CD14-positive monocyte (primary cell): ENCODE results near the gene ACBD3. TPM values are rescaled to one million over a fixed set of nuclear protein-coding genes. Genes with fewer than 3 reads are reported as not detected.

ENCODE experiments used
- DNase-seq, 3 donors: peaks; one replicate each; pipeline ENCODE4 v3.0.0-alpha.2; 2011 to 2022
- H2AFZ ChIP-seq: 2 replicates; pipeline ENCODE4 v1.6.0; 2012; ENCODE audit warnings: mild to moderate bottlenecking, low read depth, low read length, inconsistent platforms; ENCODE audit not compliant: insufficient read depth, poor library complexity, severe bottlenecking
- H3K27ac ChIP-seq, 2 donors: 1 replicate in 1 of 2; 2 replicates in 1 of 2; pipeline ENCODE4 v1.5.1; 2012 to 2013; ENCODE audit warnings: low read length in 2 of 2, control low read depth in 1 of 2, inconsistent platforms in 1 of 2, low read depth in 1 of 2, mild to moderate bottlenecking in 1 of 2
- H3K27me3 ChIP-seq, 2 donors: one replicate each; pipeline versions ENCODE4 v1.6.0 to v1.6.1; 2011 to 2013; ENCODE audit warnings: low read length in 2 of 2; ENCODE audit not compliant: control insufficient read depth in 2 of 2, insufficient read depth in 2 of 2
- H3K36me3 ChIP-seq, 2 donors: replicated peaks in 1 of 2; 1 replicate in 1 of 2; 2 replicates in 1 of 2; pipeline versions ENCODE4 v1.5.1 to v1.6.1; 2012 to 2013; ENCODE audit warnings: low read length in 2 of 2, control low read depth in 1 of 2, inconsistent platforms in 1 of 2, mild to moderate bottlenecking in 1 of 2; ENCODE audit not compliant: insufficient read depth in 2 of 2, control insufficient read depth in 1 of 2
- H3K4me1 ChIP-seq, 2 donors: 1 replicate in 1 of 2; 2 replicates in 1 of 2; pipeline versions ENCODE4 v1.5.1 to v1.6.1; 2012 to 2013; ENCODE audit warnings: low read length in 2 of 2, control low read depth in 1 of 2, inconsistent platforms in 1 of 2, mild to moderate bottlenecking in 1 of 2, moderate library complexity in 1 of 2; ENCODE audit not compliant: insufficient read depth in 2 of 2, control insufficient read depth in 1 of 2
- H3K4me2 ChIP-seq: replicated peaks from 2 replicates; pipeline ENCODE3; 2012; ENCODE audit warnings: low read length, moderate library complexity, mild to moderate bottlenecking; ENCODE audit not compliant: poor library complexity, severe bottlenecking; ENCODE audit errors: extremely low read depth
- H3K4me3 ChIP-seq, 3 experiments: fragments of 200-600 bp in 1 of 3; sonication (generic) in 1 of 3; replicated peaks in 1 of 3; 1 replicate in 2 of 3; 2 replicates in 1 of 3; pipeline ENCODE4 v1.5.1; 2011 to 2013; ENCODE audit warnings: low read length in 3 of 3, mild to moderate bottlenecking in 3 of 3, control low read depth in 2 of 3, low read depth in 2 of 3, inconsistent platforms in 1 of 3, moderate library complexity in 1 of 3
- H3K79me2 ChIP-seq: 2 replicates; pipeline ENCODE4 v1.6.0; 2012; ENCODE audit warnings: mild to moderate bottlenecking, control low read depth, inconsistent platforms, low read length, moderate library complexity; ENCODE audit not compliant: insufficient read depth
- H3K9ac ChIP-seq: 2 replicates; pipeline ENCODE4 v1.6.0; 2017; ENCODE audit warnings: low read length, mild to moderate bottlenecking; ENCODE audit not compliant: insufficient read depth, poor library complexity, severe bottlenecking
- H3K9me3 ChIP-seq, 2 donors: replicated peaks in 1 of 2; 1 replicate in 1 of 2; 2 replicates in 1 of 2; pipeline versions ENCODE4 v1.5.1 to v1.6.1; 2012 to 2013; ENCODE audit warnings: low read length in 2 of 2, control low read depth in 1 of 2; ENCODE audit not compliant: control insufficient read depth in 1 of 2, insufficient read depth in 1 of 2
- H4K20me1 ChIP-seq: 2 replicates; pipeline ENCODE4 v1.6.0; 2012; ENCODE audit warnings: mild to moderate bottlenecking, low read length, control low read depth, moderate library complexity; ENCODE audit not compliant: insufficient read depth
- H3K27ac Mint-ChIP-seq, 7 donors: one replicate each; pipeline ENCODE4 v1.8.0; 2020; ENCODE audit warnings: mild to moderate bottlenecking in 7 of 7, mixed read lengths in 7 of 7, moderate library complexity in 6 of 7, inconsistent platforms in 2 of 7
- H3K27me3 Mint-ChIP-seq, 3 donors: one replicate each; pipeline ENCODE4 v1.8.0; 2021 to 2022; ENCODE audit warnings: low read depth in 3 of 3, mild to moderate bottlenecking in 3 of 3, mixed read lengths in 3 of 3, moderate library complexity in 3 of 3, inconsistent platforms in 1 of 3
- H3K36me3 Mint-ChIP-seq, 2 donors: one replicate each; pipeline ENCODE4 v1.8.0; 2020; ENCODE audit warnings: mixed read lengths in 2 of 2, inconsistent platforms in 1 of 2, mild to moderate bottlenecking in 1 of 2
- H3K4me1 Mint-ChIP-seq: one replicate; pipeline ENCODE4 v1.8.0; 2020; ENCODE audit warnings: mild to moderate bottlenecking, mixed read lengths
- H3K4me3 Mint-ChIP-seq, 2 donors: one replicate each; pipeline ENCODE4 v1.8.0; 2020; ENCODE audit warnings: mild to moderate bottlenecking in 2 of 2, mixed read lengths in 2 of 2, moderate library complexity in 1 of 2
- H3K9me3 Mint-ChIP-seq, 7 donors: one replicate each; pipeline ENCODE4 v1.8.0; 2020 to 2022; ENCODE audit warnings: mixed read lengths in 7 of 7, mild to moderate bottlenecking in 6 of 7, moderate library complexity in 6 of 7, inconsistent platforms in 2 of 7
- CTCF ChIP-seq: fragments of 200-600 bp; IDR thresholded peaks from one replicate; pipeline ENCODE4 v1.8.0; 2022; ENCODE audit warnings: antibody characterized with exemption, mild to moderate bottlenecking
- WGBS: methylation state at CpG from one replicate; pipeline ENCODE4 v1.1.5; 2013; ENCODE audit warnings: missing lambda C conversion rate; ENCODE audit not compliant: insufficient coverage; 5-methylcytosine and 5-hydroxymethylcytosine counted together
- intact Hi-C, 2 donors: fragments of 100-400 bp; cut with micrococcal nuclease; formaldehyde crosslinking; loops; one replicate each; pipeline versions ENCODE4 v1.15.0 to v1.15.1; 2023
- polyA plus RNA-seq, 3 donors: library from polyadenylated mRNA; depleted of rRNA in 1 of 3; unstranded in 2 of 3; stranded (reverse) in 1 of 3; fragments of 300-500 nt in 2 of 3; fragments of >200 nt in 1 of 3; fragmentation: Illumina TruSeq in 2 of 3; gene quantifications; 1 replicate in 2 of 3; 2 replicates in 1 of 3; pipeline ENCODE4 v1.2.3, GENCODE V29; 2012 to 2021

The ACBD3 gene
- polyA plus RNA-seq, 3 donors = 7.0 to 16.3 (median 11.4) TPM

GRCh38 chr1:226172589-226172988 is 14.0 kb downstream of the ACBD3 start:
- Histone ChIP-seq H3K4me1 (no peaks in the 10 kb centered on the region), H2AFZ (no peak overlapping the region), H3K27me3 (no peaks in the 10 kb centered on the region), H3K9ac (no peak overlapping the region), H3K36me3 (peaks cover 5 to 9% of the 10 kb centered on the region in 2 donors), H3K27ac (no peak overlapping the region), H3K4me3 (no peak overlapping the region), H3K79me2 (peaks cover 95% of the 10 kb centered on the region), H4K20me1 (peaks cover 88% of the 10 kb centered on the region), H3K9me3 (no peaks in the 10 kb centered on the region), H3K4me2 (no peak overlapping the region)
- intact Hi-C loops = no loop called here
- Mint-ChIP-seq H3K4me3 (no peak overlapping the region), H3K27me3 (no peaks in the 10 kb centered on the region), H3K4me1 (no peaks in the 10 kb centered on the region), H3K36me3 (peaks cover 16 to 23% of the 10 kb centered on the region in 2 donors), H3K9me3 (peaks cover 0 to 1% (median 0%) of the 10 kb centered on the region in 7 donors), H3K27ac (peak overlapping the region in 1 of 7 donors; percentile 71)
- whole genome bisulfite sequencing = 96% methylated on average over 5 of the region's 5 CpGs
- no peak for DNase-seq
- TF ChIP-seq CTCF = no peak

- TF ChIP-seq CTCF = no peak
- no peak for DNase-seq
- Histone ChIP-seq H3K4me2 (no peak overlapping the region), H3K79me2 (peaks cover 56% of the 10 kb centered on the region), H4K20me1 (peaks cover 64% of the 10 kb centered on the region), H3K4me1 (no peaks in the 10 kb centered on the region), H3K27ac (no peak overlapping the region), H3K36me3 (peaks cover 42 to 53% of the 10 kb centered on the region in 2 donors), H3K4me3 (no peak overlapping the region), H2AFZ (no peak overlapping the region), H3K9ac (no peak overlapping the region), H3K9me3 (no peaks in the 10 kb centered on the region), H3K27me3 (no peaks in the 10 kb centered on the region)
- peaks cover 8% of the 10 kb centered on the region for H3K4me1 Mint-ChIP-seq
- 100% methylated on average over 4 of the region's 9 CpGs for WGBS
- H3K27me3 Mint-ChIP-seq = no peaks in the 10 kb centered on the region
- intact Hi-C loops = no loop called here
- no peaks in the 10 kb centered on the region for H3K9me3 Mint-ChIP-seq
- no peak overlapping the region for H3K27ac Mint-ChIP-seq
- no peak overlapping the region for H3K4me3 Mint-ChIP-seq
- peaks cover 34 to 48% of the 10 kb centered on the region in 2 donors for H3K36me3 Mint-ChIP-seq
Measured at GRCh38 chr1:226166341-226166740, 20.2 kb downstream of the ACBD3 start.
